ENCODE results near the gene CDKN3.
"Not testable (repeated sequence)": the region's sequence is repeated elsewhere in the genome, so short reads cannot be mapped to it uniquely, and the experiment has no call there.

CDKN3 gene

DNA sequence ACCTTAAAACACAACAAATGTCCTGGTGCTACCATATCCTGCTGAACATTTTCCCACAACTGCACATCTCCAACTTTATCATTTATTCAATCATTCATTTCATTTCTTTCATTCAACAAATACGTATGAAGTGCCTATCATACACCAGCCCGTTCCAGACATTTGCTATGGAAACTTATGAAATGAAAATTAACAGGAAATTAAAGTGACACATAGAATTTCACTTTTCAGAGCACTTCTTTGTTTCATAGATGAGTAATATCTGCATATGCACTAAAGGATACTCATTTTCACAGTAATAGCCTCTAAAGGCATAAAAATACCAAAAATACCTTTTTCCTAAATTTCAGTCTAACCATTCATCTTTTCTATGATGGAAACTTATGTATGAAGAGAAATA is 31.7 kb downstream of the CDKN3 start:
- no peak for TF ChIP-seq GABPA (IDR thresholded peaks at IDR 0.05; ENCODE audit: low read depth)
- TF ChIP-seq, protein P1, sequence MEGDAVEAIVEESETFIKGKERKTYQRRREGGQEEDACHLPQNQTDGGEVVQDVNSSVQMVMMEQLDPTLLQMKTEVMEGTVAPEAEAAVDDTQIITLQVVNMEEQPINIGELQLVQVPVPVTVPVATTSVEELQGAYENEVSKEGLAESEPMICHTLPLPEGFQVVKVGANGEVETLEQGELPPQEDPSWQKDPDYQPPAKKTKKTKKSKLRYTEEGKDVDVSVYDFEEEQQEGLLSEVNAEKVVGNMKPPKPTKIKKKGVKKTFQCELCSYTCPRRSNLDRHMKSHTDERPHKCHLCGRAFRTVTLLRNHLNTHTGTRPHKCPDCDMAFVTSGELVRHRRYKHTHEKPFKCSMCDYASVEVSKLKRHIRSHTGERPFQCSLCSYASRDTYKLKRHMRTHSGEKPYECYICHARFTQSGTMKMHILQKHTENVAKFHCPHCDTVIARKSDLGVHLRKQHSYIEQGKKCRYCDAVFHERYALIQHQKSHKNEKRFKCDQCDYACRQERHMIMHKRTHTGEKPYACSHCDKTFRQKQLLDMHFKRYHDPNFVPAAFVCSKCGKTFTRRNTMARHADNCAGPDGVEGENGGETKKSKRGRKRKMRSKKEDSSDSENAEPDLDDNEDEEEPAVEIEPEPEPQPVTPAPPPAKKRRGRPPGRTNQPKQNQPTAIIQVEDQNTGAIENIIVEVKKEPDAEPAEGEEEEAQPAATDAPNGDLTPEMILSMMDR (IDR thresholded peaks at IDR 0.05; ENCODE audit: insufficient read depth, low read length), result no peak
- TF ChIP-seq POLR2AphosphoS5 (IDR thresholded peaks at IDR 0.05; ENCODE audit: low read depth), result no peak
- TF ChIP-seq SPI1 (IDR thresholded peaks at IDR 0.05; ENCODE audit: borderline replicate concordance, low read depth), result no peak
- no peak overlapping the region for H3K4me3 ChIP-seq (replicated peaks; ENCODE audit: insufficient read depth, low read length)
- no peaks in the 10 kb centered on the region for H3K27me3 ChIP-seq (ENCODE audit: insufficient read depth, poor library complexity, severe bottlenecking)
- DNase-seq (ENCODE audit: low read depth in 1 of 2, low spot score in 1 of 2), result no peak
- H3K27ac ChIP-seq (replicated peaks), result no peak overlapping the region

DNA sequence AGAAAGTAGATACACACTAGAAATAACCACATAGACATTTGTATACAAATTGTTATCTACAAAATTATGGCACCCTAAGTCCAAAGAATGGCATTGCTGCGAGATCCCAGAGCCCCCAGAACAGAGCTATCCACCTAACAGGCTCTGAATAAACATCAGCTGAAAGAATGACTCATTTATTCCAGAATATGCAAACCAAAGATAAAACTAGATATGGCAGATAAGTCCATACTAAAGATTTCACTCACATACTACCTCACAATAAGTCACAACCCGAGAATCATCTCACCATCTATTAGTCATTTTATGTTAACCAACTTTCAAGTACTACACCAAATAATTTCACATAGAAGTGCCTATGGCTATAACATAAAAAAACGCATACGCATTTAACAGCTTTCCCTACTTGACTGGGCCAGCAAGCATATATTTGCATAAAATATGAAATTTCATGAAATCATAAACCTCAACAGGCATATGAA is 38.7 kb downstream of the CDKN3 start:
- TF ChIP-seq GABPA (IDR thresholded peaks at IDR 0.05; ENCODE audit: low read depth) (no peak), SPI1 (IDR thresholded peaks at IDR 0.05; ENCODE audit: borderline replicate concordance, low read depth) (no peak), POLR2AphosphoS5 (IDR thresholded peaks at IDR 0.05; ENCODE audit: low read depth) (no peak)
- TF ChIP-seq, protein P2, sequence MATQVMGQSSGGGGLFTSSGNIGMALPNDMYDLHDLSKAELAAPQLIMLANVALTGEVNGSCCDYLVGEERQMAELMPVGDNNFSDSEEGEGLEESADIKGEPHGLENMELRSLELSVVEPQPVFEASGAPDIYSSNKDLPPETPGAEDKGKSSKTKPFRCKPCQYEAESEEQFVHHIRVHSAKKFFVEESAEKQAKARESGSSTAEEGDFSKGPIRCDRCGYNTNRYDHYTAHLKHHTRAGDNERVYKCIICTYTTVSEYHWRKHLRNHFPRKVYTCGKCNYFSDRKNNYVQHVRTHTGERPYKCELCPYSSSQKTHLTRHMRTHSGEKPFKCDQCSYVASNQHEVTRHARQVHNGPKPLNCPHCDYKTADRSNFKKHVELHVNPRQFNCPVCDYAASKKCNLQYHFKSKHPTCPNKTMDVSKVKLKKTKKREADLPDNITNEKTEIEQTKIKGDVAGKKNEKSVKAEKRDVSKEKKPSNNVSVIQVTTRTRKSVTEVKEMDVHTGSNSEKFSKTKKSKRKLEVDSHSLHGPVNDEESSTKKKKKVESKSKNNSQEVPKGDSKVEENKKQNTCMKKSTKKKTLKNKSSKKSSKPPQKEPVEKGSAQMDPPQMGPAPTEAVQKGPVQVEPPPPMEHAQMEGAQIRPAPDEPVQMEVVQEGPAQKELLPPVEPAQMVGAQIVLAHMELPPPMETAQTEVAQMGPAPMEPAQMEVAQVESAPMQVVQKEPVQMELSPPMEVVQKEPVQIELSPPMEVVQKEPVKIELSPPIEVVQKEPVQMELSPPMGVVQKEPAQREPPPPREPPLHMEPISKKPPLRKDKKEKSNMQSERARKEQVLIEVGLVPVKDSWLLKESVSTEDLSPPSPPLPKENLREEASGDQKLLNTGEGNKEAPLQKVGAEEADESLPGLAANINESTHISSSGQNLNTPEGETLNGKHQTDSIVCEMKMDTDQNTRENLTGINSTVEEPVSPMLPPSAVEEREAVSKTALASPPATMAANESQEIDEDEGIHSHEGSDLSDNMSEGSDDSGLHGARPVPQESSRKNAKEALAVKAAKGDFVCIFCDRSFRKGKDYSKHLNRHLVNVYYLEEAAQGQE (IDR thresholded peaks at IDR 0.05; ENCODE audit: insufficient replicate concordance, low read depth), result no peak
- TF ChIP-seq, protein P1 (IDR thresholded peaks at IDR 0.05; ENCODE audit: insufficient read depth, low read length), result no peak
- H3K27ac ChIP-seq (replicated peaks), result no peak overlapping the region
- H3K27me3 ChIP-seq (ENCODE audit: insufficient read depth, poor library complexity, severe bottlenecking), result no peaks in the 10 kb centered on the region
- no peak overlapping the region for H3K4me3 ChIP-seq (replicated peaks; ENCODE audit: insufficient read depth, low read length)
- no peak for DNase-seq (ENCODE audit: low read depth in 1 of 2, low spot score in 1 of 2)

DNA sequence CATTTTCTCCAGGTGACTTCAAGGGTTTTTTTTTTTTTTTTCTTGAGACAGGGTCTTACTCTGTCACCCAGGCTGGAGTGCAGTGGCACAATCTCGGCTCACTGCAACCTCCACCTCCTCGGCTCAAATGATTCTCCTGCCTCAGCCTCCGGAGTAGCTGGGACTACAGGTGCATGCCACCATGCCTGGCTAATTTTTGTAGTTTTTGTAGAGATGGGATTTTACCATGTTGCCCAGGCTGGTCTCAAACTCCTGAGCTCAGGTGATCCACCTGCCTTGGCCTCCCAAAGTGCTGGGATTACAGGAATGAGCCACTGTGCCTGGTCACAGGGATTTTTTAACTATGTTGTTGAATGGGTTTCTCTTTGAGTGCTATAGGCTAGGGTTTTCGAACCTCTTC is 41.1 kb downstream of the CDKN3 start:
- not testable (repeated sequence) for H3K27ac ChIP-seq (replicated peaks); H3K27me3 ChIP-seq (ENCODE audit: insufficient read depth, poor library complexity, severe bottlenecking); H3K4me3 ChIP-seq (replicated peaks; ENCODE audit: insufficient read depth, low read length); DNase-seq (ENCODE audit: low read depth in 1 of 2, low spot score in 1 of 2)

DNA sequence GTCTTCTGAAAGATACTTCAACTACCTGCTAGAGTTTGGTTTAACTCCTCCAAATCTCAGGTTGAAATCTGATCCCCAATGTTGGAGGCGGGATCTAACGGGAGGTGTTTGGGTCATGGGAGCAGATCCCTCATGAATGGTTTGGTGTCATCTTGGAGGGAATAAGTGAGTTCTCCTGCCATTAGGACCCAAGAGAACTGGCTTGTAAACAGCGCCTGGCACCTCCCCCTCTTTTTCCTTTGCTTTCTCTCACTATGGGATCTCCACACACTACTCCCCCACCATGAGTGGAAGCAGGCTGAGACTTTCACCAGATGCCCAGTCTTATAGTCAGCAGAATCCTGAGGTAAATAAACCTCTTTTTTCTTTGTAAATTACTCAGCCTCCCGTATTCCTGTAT is 41.9 kb downstream of the CDKN3 start:
- Histone ChIP-seq H3K4me3 (replicated peaks; ENCODE audit: insufficient read depth, low read length) (no peak overlapping the region), H3K27me3 (ENCODE audit: insufficient read depth, poor library complexity, severe bottlenecking) (no peaks in the 10 kb centered on the region), H3K27ac (replicated peaks) (no peak overlapping the region)
- DNase-seq (ENCODE audit: low read depth in 1 of 2, low spot score in 1 of 2), result no peak
- TF ChIP-seq, protein P1 (IDR thresholded peaks at IDR 0.05; ENCODE audit: insufficient read depth, low read length), result no peak
- TF ChIP-seq POLR2AphosphoS5 (IDR thresholded peaks at IDR 0.05; ENCODE audit: low read depth), result no peak
- TF ChIP-seq, protein P2 (IDR thresholded peaks at IDR 0.05; ENCODE audit: insufficient replicate concordance, low read depth), result no peak
- TF ChIP-seq GABPA (IDR thresholded peaks at IDR 0.05; ENCODE audit: low read depth), result no peak
- no peak for TF ChIP-seq SPI1 (IDR thresholded peaks at IDR 0.05; ENCODE audit: borderline replicate concordance, low read depth)

Data from HL-60 (cell line).